K562 (cell line): ENCODE results near the gene TRANK1. TPM values are rescaled to one million over a fixed set of nuclear protein-coding genes. Genes with fewer than 3 reads are reported as not detected.

Experiments used
- BMI1 ChIP-seq: fragments of 150-350 bp; IDR thresholded peaks from 2 replicates; pipeline ENCODE4 v1.6.1; 2014; ENCODE audit warnings: low read length
- JUN ChIP-seq, 2 experiments: sonication (generic) in 1 of 2; formaldehyde crosslinking in 1 of 2; IDR thresholded peaks; 2 replicates each; pipeline versions ENCODE4 v1.6.1 to v1.8.0; 2012 to 2022; ENCODE audit warnings: borderline replicate concordance in 2 of 2, mild to moderate bottlenecking in 2 of 2, improper control_type of control experiment in 1 of 2, low read depth in 1 of 2, low read length in 1 of 2, missing genetic modification reagents in 1 of 2
- TEAD1 ChIP-seq, 2 experiments: fragments of 450-650 bp in 1 of 2; sonication (generic) in 1 of 2; formaldehyde crosslinking; IDR thresholded peaks; 2 replicates each; pipeline versions ENCODE4 v1.4.0 to v1.8.0; 2020 to 2022; ENCODE audit warnings: mild to moderate bottlenecking in 2 of 2, missing genetic modification reagents in 1 of 2
- ZC3H11A ChIP-seq: IDR thresholded peaks from 2 replicates; pipeline ENCODE4 v1.6.1; 2012; ENCODE audit warnings: low read depth, low read length, improper control_type of control experiment
- ZNF408 ChIP-seq: fragments of 250-450 bp; sonication (Bioruptor Pico); IDR thresholded peaks from 2 replicates; pipeline ENCODE4 v1.4.0; 2020; ENCODE audit warnings: low read depth, mild to moderate bottlenecking, moderate library complexity
- ZNF644 ChIP-seq: fragments of 200-800 bp; sonication (Bioruptor generic); IDR thresholded peaks from 2 replicates; pipeline ENCODE4 v1.6.1; 2016; ENCODE audit warnings: low read depth, missing genetic modification characterization, missing compliant biosample characterization
- polyA plus RNA-seq, 8 experiments: library from polyadenylated mRNA; depleted of rRNA in 4 of 8; stranded (reverse) in 5 of 8; unstranded in 3 of 8; fragments of >200 nt; fragmentation: Nextera tagmentation in 2 of 8; fragmentation: Illumina TruSeq in 1 of 8; extraction: Ambion mirVana in 2 of 8; extraction: Trizol in 1 of 8; gene quantifications; 2 replicates each; pipeline versions ENCODE4 v1.2.1 to v1.2.3, GENCODE V29; 2011 to 2014; ENCODE audit warnings: inconsistent platforms in 1 of 8, missing spikeins in 1 of 8
- total RNA-seq, 7 experiments: library from RNA; depleted of rRNA in 6 of 7; stranded (reverse); fragments of >200 nt in 6 of 7; fragmentation: Illumina TruSeq in 2 of 7; extraction: Trizol in 2 of 7; gene quantifications; 2 replicates each; pipeline versions ENCODE4 v1.2.1 to v1.2.3, GENCODE V29; 2011 to 2021; ENCODE audit warnings: low replicate concordance in 1 of 7
- TF ChIP-seq, protein P1 (sequence below): IDR thresholded peaks from 2 replicates; pipeline ENCODE4 v1.6.1; 2016; ENCODE audit warnings: missing genetic modification characterization, missing compliant biosample characterization
- TF ChIP-seq, protein P2 (sequence below): fragments of 450-650 bp; IDR thresholded peaks from 2 replicates; pipeline ENCODE4 v1.6.1; 2018; ENCODE audit not compliant: partially characterized antibody

The TRANK1 gene
- total and polyA plus RNA-seq, 9 of the 15 experiments (the other 6 are each of a cell fraction or from before 2014, with no cell fraction given), result 0.41 to 5.3 (median 2.1) TPM

DNA sequence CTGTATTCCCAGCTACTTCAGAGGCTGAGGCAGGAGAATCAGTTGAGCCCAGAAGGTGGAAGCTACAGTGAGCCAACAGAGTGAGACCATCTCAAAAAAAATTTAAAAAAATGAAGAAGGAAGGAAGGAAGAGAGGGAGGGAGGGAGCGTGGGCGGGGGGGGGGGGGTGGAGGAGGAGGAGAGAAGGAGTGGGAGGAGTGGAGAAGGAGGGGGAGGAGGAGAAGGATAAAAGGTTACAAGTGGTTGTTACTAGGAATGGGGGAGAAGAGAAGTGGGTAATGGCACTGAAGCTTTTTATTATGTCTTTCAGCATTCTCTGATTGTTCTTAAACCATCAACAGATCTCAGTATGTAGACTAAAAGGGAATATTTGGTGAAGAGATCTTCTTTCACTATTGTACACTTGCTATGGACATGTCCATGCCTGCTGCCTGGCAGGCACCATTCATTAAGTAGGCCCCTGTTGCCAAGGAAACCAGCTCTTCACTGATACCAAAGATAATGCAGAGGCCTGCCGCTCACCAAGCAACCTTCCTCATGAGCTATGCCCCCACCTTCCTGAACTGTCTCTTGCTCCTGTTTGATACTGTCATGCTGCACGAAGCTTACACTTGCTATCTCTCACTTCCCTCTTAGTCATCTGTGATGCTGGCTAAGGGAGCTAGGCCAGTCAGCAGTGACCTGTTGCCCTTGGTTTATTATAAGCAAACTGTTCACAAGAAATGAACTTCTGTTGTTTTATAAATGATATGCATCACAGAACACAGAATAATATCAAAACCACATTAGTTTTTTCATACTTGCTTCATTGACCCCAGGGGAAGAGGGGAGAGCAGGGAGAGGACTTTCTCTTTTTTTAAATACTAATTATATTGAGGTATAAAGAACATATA lies 24.9 kb upstream of the TRANK1 start (continued):
- TF ChIP-seq, protein P1, sequence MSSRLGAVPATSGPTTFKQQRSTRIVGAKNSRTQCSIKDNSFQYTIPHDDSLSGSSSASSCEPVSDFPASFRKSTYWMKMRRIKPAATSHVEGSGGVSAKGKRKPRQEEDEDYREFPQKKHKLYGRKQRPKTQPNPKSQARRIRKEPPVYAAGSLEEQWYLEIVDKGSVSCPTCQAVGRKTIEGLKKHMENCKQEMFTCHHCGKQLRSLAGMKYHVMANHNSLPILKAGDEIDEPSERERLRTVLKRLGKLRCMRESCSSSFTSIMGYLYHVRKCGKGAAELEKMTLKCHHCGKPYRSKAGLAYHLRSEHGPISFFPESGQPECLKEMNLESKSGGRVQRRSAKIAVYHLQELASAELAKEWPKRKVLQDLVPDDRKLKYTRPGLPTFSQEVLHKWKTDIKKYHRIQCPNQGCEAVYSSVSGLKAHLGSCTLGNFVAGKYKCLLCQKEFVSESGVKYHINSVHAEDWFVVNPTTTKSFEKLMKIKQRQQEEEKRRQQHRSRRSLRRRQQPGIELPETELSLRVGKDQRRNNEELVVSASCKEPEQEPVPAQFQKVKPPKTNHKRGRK, result 0 out of 2 replicates have a peak, but pooled peaks have one; percentile 41
- TF ChIP-seq ZC3H11A, result no peak
- TF ChIP-seq ZNF644 (tag), result peak; percentile 53; the same call in 1 of the 2 replicates
- peak; percentile 88 for TF ChIP-seq JUN (IDR thresholded peaks at IDR 0.05; ENCODE audit: borderline replicate concordance, low read depth, low read length)
- TF ChIP-seq JUN (CRISPR knock-in tag; IDR thresholded peaks at IDR 0.05; ENCODE audit: borderline replicate concordance), result no peak
- TF ChIP-seq ZNF408 (CRISPR knock-in tag), result no peak
- TF ChIP-seq, protein P2, sequence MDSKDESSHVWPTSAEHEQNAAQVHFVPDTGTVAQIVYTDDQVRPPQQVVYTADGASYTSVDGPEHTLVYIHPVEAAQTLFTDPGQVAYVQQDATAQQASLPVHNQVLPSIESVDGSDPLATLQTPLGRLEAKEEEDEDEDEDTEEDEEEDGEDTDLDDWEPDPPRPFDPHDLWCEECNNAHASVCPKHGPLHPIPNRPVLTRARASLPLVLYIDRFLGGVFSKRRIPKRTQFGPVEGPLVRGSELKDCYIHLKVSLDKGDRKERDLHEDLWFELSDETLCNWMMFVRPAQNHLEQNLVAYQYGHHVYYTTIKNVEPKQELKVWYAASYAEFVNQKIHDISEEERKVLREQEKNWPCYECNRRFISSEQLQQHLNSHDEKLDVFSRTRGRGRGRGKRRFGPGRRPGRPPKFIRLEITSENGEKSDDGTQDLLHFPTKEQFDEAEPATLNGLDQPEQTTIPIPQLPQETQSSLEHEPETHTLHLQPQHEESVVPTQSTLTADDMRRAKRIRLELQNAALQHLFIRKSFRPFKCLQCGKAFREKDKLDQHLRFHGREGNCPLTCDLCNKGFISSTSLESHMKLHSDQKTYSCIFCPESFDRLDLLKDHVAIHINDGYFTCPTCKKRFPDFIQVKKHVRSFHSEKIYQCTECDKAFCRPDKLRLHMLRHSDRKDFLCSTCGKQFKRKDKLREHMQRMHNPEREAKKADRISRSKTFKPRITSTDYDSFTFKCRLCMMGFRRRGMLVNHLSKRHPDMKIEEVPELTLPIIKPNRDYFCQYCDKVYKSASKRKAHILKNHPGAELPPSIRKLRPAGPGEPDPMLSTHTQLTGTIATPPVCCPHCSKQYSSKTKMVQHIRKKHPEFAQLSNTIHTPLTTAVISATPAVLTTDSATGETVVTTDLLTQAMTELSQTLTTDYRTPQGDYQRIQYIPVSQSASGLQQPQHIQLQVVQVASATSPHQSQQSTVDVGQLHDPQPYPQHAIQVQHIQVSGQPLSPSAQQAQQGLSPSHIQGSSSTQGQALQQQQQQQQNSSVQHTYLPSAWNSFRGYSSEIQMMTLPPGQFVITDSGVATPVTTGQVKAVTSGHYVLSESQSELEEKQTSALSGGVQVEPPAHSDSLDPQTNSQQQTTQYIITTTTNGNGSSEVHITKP, result peak; percentile 97
- 0 out of 4 replicates have a peak, but pooled peaks have one; percentile 5 to 23 for TF ChIP-seq TEAD1 (CRISPR knock-in tag; IDR thresholded peaks at IDR 0.05)
- TF ChIP-seq BMI1, result peak; percentile 86
